Right ventricle myocardium inferior (tissue), 1 donor: ENCODE data around the gene PHF20. TPM values are rescaled to one million over a fixed set of nuclear protein-coding genes. Genes with fewer than 3 reads are reported as not detected.
"Not testable (repeated sequence)": the region's sequence is repeated elsewhere in the genome, so short reads cannot be mapped to it uniquely, and the experiment has no call there.

Experiments used
- ATAC-seq: fragments of 200-7000 bp; cut with Tn5 transposase; one replicate; pipeline ENCODE4 v1.9.1; 2020; ENCODE audit warnings: mild to moderate bottlenecking, moderate library complexity
- DNase-seq: peaks from one replicate; pipeline ENCODE4 v3.0.0; 2021; ENCODE audit errors: missing footprints
- intact Hi-C: fragments of 100-400 bp; cut with DNase I; formaldehyde crosslinking; loops from one replicate; pipeline ENCODE4 v1.11.0; 2022
- total RNA-seq: library from RNA; stranded (reverse); fragmentation: NEBNext Ultra II Directional; extraction: Animal tissue kit (Norgen Biotek cat#: 25700); gene quantifications from one replicate; pipeline ENCODE4 v1.2.1, GENCODE V29; 2021
- donor health status: DM: no; HTN: yes; CAD: no; lungs with severe emphysema.

PHF20 gene
- total RNA-seq, 1 donor from 2014 or later = 36.7 TPM

- no peak for DNase-seq
- ATAC-seq = no peak
- intact Hi-C loops = loop anchor here (5.0 kb wide), 1 partner anchor 369 kb away; the partner anchor contains the start of gene CEP250
These were observed 54.7 kb downstream of the PHF20 start for GRCh38 chr20:35826397-35826998.

- ATAC-seq = peak; percentile 92
- intact Hi-C loops = loop anchor here (5.0 kb wide), 1 partner anchor 371 kb away; the partner anchor contains the start of gene CEP250
- peak; percentile 81 for DNase-seq
These were observed 56.6 kb downstream of the PHF20 start for GRCh38 chr20:35828434-35828833.

GRCh38 chr20:35828916-35829315 lies 57.1 kb downstream of the PHF20 start:
- ATAC-seq (no peak), DNase-seq (no peak)
- intact Hi-C loops = loop anchor here (5.0 kb wide), 1 partner anchor 372 kb away; the partner anchor contains the start of gene CEP250

GRCh38 chr20:35830264-35830663 lies 58.4 kb downstream of the PHF20 start:
- intact Hi-C loops = no loop called here
- no peak for DNase-seq
- ATAC-seq = no peak

GRCh38 chr20:35831029-35831428 lies 59.2 kb downstream of the PHF20 start:
- ATAC-seq = no peak
- no peak for DNase-seq
- intact Hi-C loops = no loop called here

- intact Hi-C loops = no loop called here
- ATAC-seq (no peak), DNase-seq (no peak)
These were observed 60.2 kb downstream of the PHF20 start for GRCh38 chr20:35831971-35832370.

GRCh38 chr20:35833241-35833640 lies 61.4 kb downstream of the PHF20 start:
- no peak for ATAC-seq
- intact Hi-C loops = no loop called here
- no peak for DNase-seq

GRCh38 chr20:35837577-35838195 lies 65.9 kb downstream of the PHF20 start:
- intact Hi-C loops = no loop called here
- no peak for DNase-seq
- ATAC-seq = no peak

- ATAC-seq (no peak), DNase-seq (no peak)
- intact Hi-C loops = no loop called here
These were observed 66.4 kb downstream of the PHF20 start for GRCh38 chr20:35838205-35838604.

- ATAC-seq = no peak
- DNase-seq = no peak
- intact Hi-C loops = no loop called here
These were observed 68.1 kb downstream of the PHF20 start for GRCh38 chr20:35839904-35840303.

- intact Hi-C loops = no loop called here
- no peak for DNase-seq
- no peak for ATAC-seq
These were observed 68.6 kb downstream of the PHF20 start for GRCh38 chr20:35840421-35840820.

GRCh38 chr20:35842361-35842760 lies 70.5 kb downstream of the PHF20 start:
- ATAC-seq (no peak), DNase-seq (no peak)
- intact Hi-C loops = no loop called here

GRCh38 chr20:35843894-35844293 lies 72.1 kb downstream of the PHF20 start:
- DNase-seq, intact Hi-C loops, ATAC-seq: not testable (repeated sequence)

GRCh38 chr20:35845561-35845960 lies 73.7 kb downstream of the PHF20 start:
- intact Hi-C loops = no loop called here
- ATAC-seq (no peak), DNase-seq (no peak)

- ATAC-seq (no peak), DNase-seq (no peak)
These were observed 77.9 kb downstream of the PHF20 start for GRCh38 chr20:35849706-35850105.

GRCh38 chr20:35851659-35852058 lies 79.8 kb downstream of the PHF20 start:
- ATAC-seq, DNase-seq, intact Hi-C loops: not testable (repeated sequence)

More at GRCh38 chr20:35849706-35850105, 77.9 kb downstream of the PHF20 start:
- intact Hi-C loops = no loop called here

GRCh38 chr20:35854713-35855348 lies 83.0 kb downstream of the PHF20 start:
- no peak for DNase-seq
- intact Hi-C loops = no loop called here
- no peak for ATAC-seq

GRCh38 chr20:35855641-35856040 lies 83.8 kb downstream of the PHF20 start:
- ATAC-seq, DNase-seq, intact Hi-C loops: not testable (repeated sequence)

GRCh38 chr20:35856866-35857265 lies 85.1 kb downstream of the PHF20 start:
- DNase-seq (no peak), ATAC-seq (no peak)
- intact Hi-C loops = no loop called here
